PC-3 (cell line): ENCODE measurements around the gene OSBPL8. TPM values are rescaled to one million over a fixed set of nuclear protein-coding genes. Genes with fewer than 3 reads are reported as not detected.
A peak's percentile ranks its signal among the peaks of the same experiment; 100 is the strongest.

Experiments used
- ATAC-seq: fragments of 200-7000 bp; cut with Tn5 transposase; 2 replicates; pipeline ENCODE4 v1.9.1; 2020; ENCODE audit warnings: mild to moderate bottlenecking, moderate library complexity
- BruUV-seq: library from RNA; stranded (reverse); fragments of 400-500 nt; replicated peaks from 2 replicates; lab custom pipeline; 2021; lab: Mats Ljungman, UMichigan
- CTCF ChIA-PET: fragments of 300-600 bp; sonication (Branson Sonifier 250); formaldehyde crosslinking; loops from one replicate; lab custom pipeline; 2022; ENCODE audit warnings: antibody characterized with exemption; lab: Charles Lee
- POLR2A ChIA-PET: fragments of 300-600 bp; sonication (Branson Sonifier 250); formaldehyde crosslinking; loops from one replicate; lab custom pipeline; 2022; ENCODE audit warnings: antibody characterized with exemption; ENCODE audit not compliant: unreplicated experiment; lab: Charles Lee
- DNase-seq: peaks from one replicate; pipeline ENCODE4 v3.0.0-alpha.2; 2015
- H2AFZ ChIP-seq: fragments of 300-600 bp; sonication (generic); 2 replicates; pipeline ENCODE4 v1.6.0; 2016; ENCODE audit warnings: antibody characterized with exemption, low read length
- H3F3A ChIP-seq: fragments of 300-600 bp; sonication (generic); one replicate; pipeline ENCODE4 v1.6.0; 2017; ENCODE audit warnings: antibody characterized with exemption, low read length, control low read depth, mild to moderate bottlenecking; ENCODE audit not compliant: unreplicated experiment
- H3K27ac ChIP-seq: fragments of 300-600 bp; sonication (generic); 2 replicates; pipeline ENCODE4 v1.5.1; 2016; ENCODE audit warnings: mild to moderate bottlenecking, low read length
- H3K27me3 ChIP-seq: fragments of 300-600 bp; sonication (generic); 2 replicates; pipeline ENCODE4 v1.6.1; 2016; ENCODE audit warnings: low read length, mixed read lengths
- H3K36me3 ChIP-seq: fragments of 300-600 bp; sonication (generic); 2 replicates; pipeline ENCODE4 v1.6.1; 2016; ENCODE audit warnings: low read depth, mixed run types, low read length, mixed read lengths
- H3K4me1 ChIP-seq: fragments of 300-600 bp; sonication (generic); 2 replicates; pipeline ENCODE4 v1.5.1; 2016; ENCODE audit warnings: low read length; ENCODE audit not compliant: insufficient read depth
- H3K4me2 ChIP-seq: fragments of 300-600 bp; sonication (generic); 2 replicates; pipeline ENCODE4 v1.6.0; 2016; ENCODE audit warnings: low read length
- H3K4me3 ChIP-seq: fragments of 300-600 bp; sonication (generic); 2 replicates; pipeline ENCODE4 v1.5.1; 2016; ENCODE audit warnings: mild to moderate bottlenecking, low read length, mixed read lengths
- H3K79me2 ChIP-seq: fragments of 300-600 bp; sonication (generic); 2 replicates; pipeline ENCODE4 v1.6.1; 2017; ENCODE audit warnings: low read length, mixed read lengths
- H3K9ac ChIP-seq: fragments of 300-600 bp; sonication (generic); 2 replicates; pipeline ENCODE4 v1.6.0; 2016; ENCODE audit warnings: mild to moderate bottlenecking, low read length
- H3K9me2 ChIP-seq: fragments of 300-600 bp; sonication (generic); replicated peaks from 2 replicates; pipeline ENCODE4 v1.6.1; 2016; ENCODE audit warnings: mixed run types, low read length, mixed read lengths
- H3K9me3 ChIP-seq: fragments of 300-600 bp; sonication (generic); 2 replicates; pipeline ENCODE4 v1.6.1; 2016; ENCODE audit warnings: low read length, mixed read lengths
- H4K20me1 ChIP-seq: fragments of 300-600 bp; sonication (generic); 2 replicates; pipeline ENCODE4 v1.6.1; 2016; ENCODE audit warnings: low read length, mixed read lengths
- EZH2 ChIP-seq: fragments of 300-600 bp; sonication (generic); IDR thresholded peaks from one replicate; pipeline ENCODE4 v1.6.1; 2017; ENCODE audit warnings: antibody characterized with exemption, mild to moderate bottlenecking, low read length; ENCODE audit not compliant: unreplicated experiment
- EZH2phosphoT487 ChIP-seq: fragments of 300-600 bp; sonication (generic); IDR thresholded peaks from 2 replicates; pipeline ENCODE4 v1.6.1; 2018; ENCODE audit warnings: mild to moderate bottlenecking, antibody characterized with exemption, low read length, borderline replicate concordance
- intact Hi-C: fragments of 100-400 bp; cut with micrococcal nuclease; formaldehyde crosslinking; loops from 2 replicates; pipeline ENCODE4 v1.9.0; 2023
- total RNA-seq: library from RNA; depleted of rRNA; stranded (reverse); fragments of >200 nt; gene quantifications from 2 replicates; pipeline ENCODE4 v1.2.3, GENCODE V29; 2014
- TF ChIP-seq, protein P1 (sequence below): fragments of 300-600 bp; sonication (generic); conservative IDR thresholded peaks from 2 replicates; pipeline ENCODE4 v1.5.1; 2017; ENCODE audit warnings: antibody characterized with exemption, low read depth, mild to moderate bottlenecking, low read length

Gene OSBPL8
- total RNA-seq, 1 experiment from 2014 or later: 28.5 TPM

DNA sequence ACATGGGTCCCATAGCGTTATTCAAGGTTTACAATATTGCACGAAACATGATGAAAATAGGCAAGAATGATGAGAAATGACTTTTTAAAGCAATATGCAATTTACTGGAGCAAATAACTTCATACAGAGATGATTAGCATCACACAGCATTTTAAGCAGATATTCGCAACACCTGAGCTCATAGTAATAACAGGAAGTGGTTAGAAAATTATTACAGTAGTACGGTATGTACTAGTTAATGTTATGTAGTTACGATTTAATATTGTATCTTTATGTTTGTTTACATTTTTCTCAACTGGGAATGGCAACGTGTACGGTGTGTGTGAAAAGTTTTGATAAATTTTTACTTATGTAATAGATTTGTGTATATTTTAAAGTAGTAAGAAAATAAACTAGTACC, 102.6 kb downstream of the OSBPL8 start:
- Histone ChIP-seq H3K27ac (no peak overlapping the region), H3K79me2 (peaks cover 8% of the 10 kb centered on the region; the same call in 1 of the 2 replicates), H3K36me3 (no peaks in the 10 kb centered on the region), H2AFZ (peak overlapping the region; percentile 24; the same call in 1 of the 2 replicates), H3K4me2 (no peak overlapping the region), H4K20me1 (no peaks in the 10 kb centered on the region), H3K27me3 (no peaks in the 10 kb centered on the region), H3K9me2 (no peaks in the 10 kb centered on the region), H3K9me3 (no peaks in the 10 kb centered on the region), H3F3A (peaks cover 4% of the 10 kb centered on the region), H3K9ac (no peak overlapping the region), H3K4me1 (peaks cover 21% of the 10 kb centered on the region), H3K4me3 (no peak overlapping the region)
- DNase-seq (no peak), ATAC-seq (no peak)
- intact Hi-C loops: loop anchor here (2.0 to 10.0 kb wide), 7 partner anchors 80 to 930 kb away; partner anchors contain the start of genes NAP1L1 and OSBPL8
- ChIA-PET CTCF (interaction anchor here (0.5 kb wide), 1 partner anchor 730 kb away, joined by 4 read pairs; no protein-coding TSS in a partner anchor), POLR2A (no interaction called here)
- BruUV-seq: no TSS peak
- TF ChIP-seq, protein P1, sequence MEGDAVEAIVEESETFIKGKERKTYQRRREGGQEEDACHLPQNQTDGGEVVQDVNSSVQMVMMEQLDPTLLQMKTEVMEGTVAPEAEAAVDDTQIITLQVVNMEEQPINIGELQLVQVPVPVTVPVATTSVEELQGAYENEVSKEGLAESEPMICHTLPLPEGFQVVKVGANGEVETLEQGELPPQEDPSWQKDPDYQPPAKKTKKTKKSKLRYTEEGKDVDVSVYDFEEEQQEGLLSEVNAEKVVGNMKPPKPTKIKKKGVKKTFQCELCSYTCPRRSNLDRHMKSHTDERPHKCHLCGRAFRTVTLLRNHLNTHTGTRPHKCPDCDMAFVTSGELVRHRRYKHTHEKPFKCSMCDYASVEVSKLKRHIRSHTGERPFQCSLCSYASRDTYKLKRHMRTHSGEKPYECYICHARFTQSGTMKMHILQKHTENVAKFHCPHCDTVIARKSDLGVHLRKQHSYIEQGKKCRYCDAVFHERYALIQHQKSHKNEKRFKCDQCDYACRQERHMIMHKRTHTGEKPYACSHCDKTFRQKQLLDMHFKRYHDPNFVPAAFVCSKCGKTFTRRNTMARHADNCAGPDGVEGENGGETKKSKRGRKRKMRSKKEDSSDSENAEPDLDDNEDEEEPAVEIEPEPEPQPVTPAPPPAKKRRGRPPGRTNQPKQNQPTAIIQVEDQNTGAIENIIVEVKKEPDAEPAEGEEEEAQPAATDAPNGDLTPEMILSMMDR: no peak
- TF ChIP-seq EZH2phosphoT487 (no peak), EZH2 (no peak)

DNA sequence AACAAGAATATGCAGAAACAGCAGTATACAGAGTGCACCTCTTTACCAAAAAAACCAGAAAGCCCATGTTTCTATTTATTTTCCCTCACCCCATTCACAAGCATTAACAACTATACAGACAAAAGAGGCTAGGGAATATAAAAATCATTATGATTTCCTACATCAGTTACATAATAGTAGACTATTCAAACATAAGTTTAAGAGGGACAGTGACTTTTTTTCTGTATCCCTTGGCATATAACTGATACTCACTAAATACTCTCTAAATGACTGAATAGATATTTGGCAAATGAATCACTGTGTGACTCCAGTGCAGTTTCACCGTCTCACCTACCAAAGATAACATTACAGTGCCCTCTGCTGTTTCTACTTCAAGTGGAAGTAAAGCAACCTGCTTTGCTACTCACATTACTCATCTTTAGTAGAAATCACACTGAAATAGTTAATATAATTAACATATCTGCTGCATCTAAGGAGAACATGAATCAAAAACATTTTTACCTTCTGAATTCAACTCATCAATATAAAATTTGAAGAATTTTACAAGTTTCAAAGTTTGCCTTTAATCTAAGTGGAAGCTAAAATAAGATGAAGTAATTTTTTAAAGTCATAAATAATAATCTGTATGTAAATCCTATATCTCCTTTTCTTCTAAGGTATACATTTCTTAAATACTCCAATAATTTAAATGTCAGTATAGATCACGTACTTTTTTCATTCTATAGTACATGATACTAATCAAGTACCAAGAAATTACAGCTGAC, 103.8 kb downstream of the OSBPL8 start:
- no TSS peak for BruUV-seq
- peak; percentile 95 for DNase-seq
- Histone ChIP-seq H3K9me2 (no peaks in the 10 kb centered on the region), H2AFZ (no peak overlapping the region), H3K4me3 (0 out of 2 replicates have a peak overlapping the region, but pooled peaks have one; percentile 19), H3K27me3 (no peaks in the 10 kb centered on the region), H3K27ac (peak overlapping the region; percentile 52), H3K4me2 (peak overlapping the region; percentile 48), H3K9ac (no peak overlapping the region), H3K9me3 (no peaks in the 10 kb centered on the region), H3K79me2 (peaks cover 14% of the 10 kb centered on the region; the same call in 1 of the 2 replicates), H3F3A (peaks cover 4% of the 10 kb centered on the region), H3K4me1 (peaks cover 31% of the 10 kb centered on the region), H4K20me1 (no peaks in the 10 kb centered on the region), H3K36me3 (no peaks in the 10 kb centered on the region)
- CTCF ChIA-PET: interaction anchor here (0.5 to 1.1 kb wide), 5 partner anchors 13 to 878 kb away, joined by 3 to 4 read pairs (median 3); no protein-coding TSS in a partner anchor
- ATAC-seq: peak; percentile 89
- intact Hi-C loops: loop anchor here (1.0 to 10.0 kb wide), 10 partner anchors 78 to 928 kb away; partner anchors contain the start of genes NAP1L1 and OSBPL8
- TF ChIP-seq EZH2: no peak
- TF ChIP-seq, protein P1: peak; percentile 90
- TF ChIP-seq EZH2phosphoT487: no peak
- POLR2A ChIA-PET: interaction anchor here (0.5 to 0.6 kb wide), 2 partner anchors 107 to 412 kb away, joined by 3 to 4 read pairs; partner anchors contain the start of gene BBS10
